Heart left ventricle (tissue), 13 donors: ENCODE data around the gene C1GALT1C1L.

Experiments
- CTCF ChIP-seq, 12 donors: fragments of 200-600 bp; sonication (generic) in 4 of 12; IDR thresholded peaks; one replicate each; pipeline versions ENCODE4 v1.5.0 to v1.8.0; 2018 to 2022; ENCODE audit warnings: antibody characterized with exemption in 12 of 12, mild to moderate bottlenecking in 5 of 12
- POLR2A ChIP-seq, 2 donors: fragments of 450-650 bp; IDR thresholded peaks; one replicate each; pipeline ENCODE4 v1.6.1; 2017; ENCODE audit warnings: antibody characterized with exemption in 2 of 2, mild to moderate bottlenecking in 2 of 2, moderate library complexity in 2 of 2
- donor health status: ischemic (EF 13 %, LVEDD 7.1; RV severe dilation, severe dysfunction).
- donor health status: DM: no; HTN: yes; CAD: no.
- donor health status: DM: no; HTN: no; CAD: no.
- donor health status: ischemic (EF 25% LVEDD 6.9; RV normal size, moderate dysfunction).
- donor health status: ischemic (EF 25% LVEDD 5.7; RV mildly dilated, moderate dysfunction).
- donor health status: ischemic (EF 35%, LVEDD 5.7; RV mildly dilated, moderate dysfunction).
- donor health status: nonischemic (EF 11% LVEDD 7.7; RV severe dilation, severe dysfunction).
- donor health status: DM: yes; HTN: yes; CAD: no.
- donor health status: PGD.
- donor health status: ischemic (EF 29% LVEDD 5.4; RV normal size, mild dysfunction).
- donor health status: nonischemic (EF 23%, LVEDD 6.1; RV moderate dilation, normal function).

GRCh38 chr2:43642363-43642762 is 33.9 kb downstream of the C1GALT1C1L start:
- no peak for TF ChIP-seq CTCF (IDR thresholded peaks at IDR 0.05)
- TF ChIP-seq POLR2A (IDR thresholded peaks at IDR 0.05): no peak
